Measurements from ENCODE around the gene RBM43.

- no peak for TF ChIP-seq POLR2A (IDR thresholded peaks at IDR 0.05)
- TF ChIP-seq, protein P1, sequence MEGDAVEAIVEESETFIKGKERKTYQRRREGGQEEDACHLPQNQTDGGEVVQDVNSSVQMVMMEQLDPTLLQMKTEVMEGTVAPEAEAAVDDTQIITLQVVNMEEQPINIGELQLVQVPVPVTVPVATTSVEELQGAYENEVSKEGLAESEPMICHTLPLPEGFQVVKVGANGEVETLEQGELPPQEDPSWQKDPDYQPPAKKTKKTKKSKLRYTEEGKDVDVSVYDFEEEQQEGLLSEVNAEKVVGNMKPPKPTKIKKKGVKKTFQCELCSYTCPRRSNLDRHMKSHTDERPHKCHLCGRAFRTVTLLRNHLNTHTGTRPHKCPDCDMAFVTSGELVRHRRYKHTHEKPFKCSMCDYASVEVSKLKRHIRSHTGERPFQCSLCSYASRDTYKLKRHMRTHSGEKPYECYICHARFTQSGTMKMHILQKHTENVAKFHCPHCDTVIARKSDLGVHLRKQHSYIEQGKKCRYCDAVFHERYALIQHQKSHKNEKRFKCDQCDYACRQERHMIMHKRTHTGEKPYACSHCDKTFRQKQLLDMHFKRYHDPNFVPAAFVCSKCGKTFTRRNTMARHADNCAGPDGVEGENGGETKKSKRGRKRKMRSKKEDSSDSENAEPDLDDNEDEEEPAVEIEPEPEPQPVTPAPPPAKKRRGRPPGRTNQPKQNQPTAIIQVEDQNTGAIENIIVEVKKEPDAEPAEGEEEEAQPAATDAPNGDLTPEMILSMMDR (IDR thresholded peaks at IDR 0.05): no peak
Observed at GRCh38 chr2:151297882-151298281, 36.2 kb upstream of the RBM43 start.

Measured in adrenal gland (tissue), 5 donors.